ENCODE data around the gene SLC7A1. TPM values are rescaled to one million over a fixed set of nuclear protein-coding genes. Genes with fewer than 3 reads are reported as not detected.

Gene SLC7A1
- total RNA-seq, 2 experiments from 2014 or later, result 11.3 to 12.3 TPM

- ChIA-PET POLR2A (no interaction called here), CTCF (no interaction called here)
- no peaks in the 10 kb centered on the region for H3K27me3 ChIP-seq (ENCODE audit: control insufficient read depth in 1 of 2, insufficient read depth in 2 of 2, low read length in 2 of 2)
- TF ChIP-seq CTCF (IDR thresholded peaks at IDR 0.05), result no peak
- H3K4me3 ChIP-seq (ENCODE audit: low read length), result no peak overlapping the region
- no peak overlapping the region for H3K4me3 Mint-ChIP-seq
- no peak overlapping the region for H3K27ac ChIP-seq (ENCODE audit: low read depth in 1 of 2, low read length in 2 of 2)
- H3K27me3 Mint-ChIP-seq, result peaks cover 24% of the 10 kb centered on the region
- H3K4me1 Mint-ChIP-seq (ENCODE audit: low read depth), result no peaks in the 10 kb centered on the region
- H3K9me3 Mint-ChIP-seq, result no peaks in the 10 kb centered on the region
- no peak for ATAC-seq (ENCODE audit: poor library complexity)
- no peak overlapping the region for H3K27ac Mint-ChIP-seq
- no peaks in the 10 kb centered on the region for H3K36me3 Mint-ChIP-seq (ENCODE audit: low read depth)
- no peaks in the 10 kb centered on the region for H3K9me3 ChIP-seq (ENCODE audit: control insufficient read depth in 1 of 2, insufficient read depth in 1 of 2, low read length in 2 of 2)
- intact Hi-C loops (cut with DNase I, micrococcal nuclease), result no loop called here
- DNase-seq, result no peak
- H3K4me1 ChIP-seq (ENCODE audit: insufficient read depth, low read length), result no peaks in the 10 kb centered on the region
- no peaks in the 10 kb centered on the region for H3K36me3 ChIP-seq (ENCODE audit: insufficient read depth, low read length)
Measured at GRCh38 chr13:29486551-29486950, 108.9 kb downstream of the SLC7A1 start.

GRCh38 chr13:29484796-29485195 is 110.7 kb downstream of the SLC7A1 start:
- no peaks in the 10 kb centered on the region for H3K9me3 Mint-ChIP-seq
- no peak overlapping the region for H3K27ac Mint-ChIP-seq
- H3K4me3 Mint-ChIP-seq, result no peak overlapping the region
- Histone ChIP-seq H3K4me3 (ENCODE audit: low read length) (no peak overlapping the region), H3K36me3 (ENCODE audit: insufficient read depth, low read length) (no peaks in the 10 kb centered on the region), H3K9me3 (ENCODE audit: control insufficient read depth in 1 of 2, insufficient read depth in 1 of 2, low read length in 2 of 2) (no peaks in the 10 kb centered on the region), H3K27ac (ENCODE audit: low read depth in 1 of 2, low read length in 2 of 2) (no peak overlapping the region), H3K4me1 (ENCODE audit: insufficient read depth, low read length) (no peaks in the 10 kb centered on the region), H3K27me3 (ENCODE audit: control insufficient read depth in 1 of 2, insufficient read depth in 2 of 2, low read length in 2 of 2) (no peaks in the 10 kb centered on the region)
- no peaks in the 10 kb centered on the region for H3K36me3 Mint-ChIP-seq (ENCODE audit: low read depth)
- ChIA-PET CTCF (no interaction called here), POLR2A (no interaction called here)
- peaks cover 27% of the 10 kb centered on the region for H3K27me3 Mint-ChIP-seq
- H3K4me1 Mint-ChIP-seq (ENCODE audit: low read depth), result no peaks in the 10 kb centered on the region
- no peak for TF ChIP-seq CTCF (IDR thresholded peaks at IDR 0.05)
- ATAC-seq (ENCODE audit: poor library complexity) (no peak), DNase-seq (no peak)
- intact Hi-C loops (cut with DNase I, micrococcal nuclease), result no loop called here

- H3K27me3 Mint-ChIP-seq, result peaks cover 22% of the 10 kb centered on the region
- no peak overlapping the region for H3K4me3 ChIP-seq (ENCODE audit: low read length)
- ChIA-PET POLR2A (no interaction called here), CTCF (no interaction called here)
- no peak for ATAC-seq (ENCODE audit: poor library complexity)
- no peaks in the 10 kb centered on the region for H3K36me3 ChIP-seq (ENCODE audit: insufficient read depth, low read length)
- no peaks in the 10 kb centered on the region for H3K9me3 ChIP-seq (ENCODE audit: control insufficient read depth in 1 of 2, insufficient read depth in 1 of 2, low read length in 2 of 2)
- no peaks in the 10 kb centered on the region for H3K36me3 Mint-ChIP-seq (ENCODE audit: low read depth)
- DNase-seq, result no peak
- no peaks in the 10 kb centered on the region for H3K4me1 ChIP-seq (ENCODE audit: insufficient read depth, low read length)
- H3K4me1 Mint-ChIP-seq (ENCODE audit: low read depth), result no peaks in the 10 kb centered on the region
- intact Hi-C loops (cut with DNase I, micrococcal nuclease), result no loop called here
- H3K9me3 Mint-ChIP-seq, result no peaks in the 10 kb centered on the region
- H3K27ac Mint-ChIP-seq, result no peak overlapping the region
- no peak overlapping the region for H3K4me3 Mint-ChIP-seq
- H3K27me3 ChIP-seq (ENCODE audit: control insufficient read depth in 1 of 2, insufficient read depth in 2 of 2, low read length in 2 of 2), result no peaks in the 10 kb centered on the region
- H3K27ac ChIP-seq (ENCODE audit: low read depth in 1 of 2, low read length in 2 of 2), result no peak overlapping the region
- no peak for TF ChIP-seq CTCF (IDR thresholded peaks at IDR 0.05)
Measured at GRCh38 chr13:29484236-29484635, 111.3 kb downstream of the SLC7A1 start.

Data from CD4-positive, alpha-beta T cell (primary cell).